Activated CD4-positive, CD25-positive, alpha-beta regulatory T cell treated with anti-CD3 and anti-CD28 coated beads, Interleukin-2, amount 50 U/mL, for 72 hours (primary cell): ENCODE measurements around the gene PATE3.

ENCODE experiments used
- DNase-seq: peaks from one replicate; pipeline ENCODE4 v3.0.0; 2021

PATE3 gene

GRCh38 chr11:125787827-125788226 is at the start of gene PATE3:
Gene PATE3, plus strand, starts transcription at chr11:125788127. Its CDS starts 25 bp downstream, at chr11:125788152.
- no peak for DNase-seq

GRCh38 chr11:125740617-125741016 is 47.3 kb upstream of the PATE3 start:
- no peak for DNase-seq

- DNase-seq: no peak
Observed at GRCh38 chr11:125743681-125744080, 44.2 kb upstream of the PATE3 start.

- DNase-seq: no peak
Observed at GRCh38 chr11:125745979-125746378, 41.9 kb upstream of the PATE3 start, which contains the start of gene PATE1. Gene PATE1, plus strand, starts transcription at chr11:125746279. Its CDS starts 26 bp downstream, at chr11:125746305.

GRCh38 chr11:125750629-125751028 is 37.3 kb upstream of the PATE3 start:
- no peak for DNase-seq

GRCh38 chr11:125756050-125756449 is 31.9 kb upstream of the PATE3 start:
- no peak for DNase-seq

GRCh38 chr11:125762445-125762844 is 25.5 kb upstream of the PATE3 start:
- no peak for DNase-seq

- DNase-seq: no peak
Observed at GRCh38 chr11:125763483-125763882, 24.4 kb upstream of the PATE3 start.

GRCh38 chr11:125766251-125766650 is 21.7 kb upstream of the PATE3 start:
- DNase-seq: no peak

GRCh38 chr11:125768336-125769046 is 19.4 kb upstream of the PATE3 start:
- no peak for DNase-seq

- no peak for DNase-seq
Observed at GRCh38 chr11:125770583-125770982, 17.3 kb upstream of the PATE3 start.

GRCh38 chr11:125772834-125773505 is 15.0 kb upstream of the PATE3 start:
- DNase-seq: no peak

- no peak for DNase-seq
Observed at GRCh38 chr11:125773516-125773915, 14.4 kb upstream of the PATE3 start.

GRCh38 chr11:125777309-125777708 is 10.6 kb upstream of the PATE3 start:
- no peak for DNase-seq

GRCh38 chr11:125778728-125779127 is 9.2 kb upstream of the PATE3 start, which contains the start of gene PATE2:
Gene PATE2, minus strand, starts transcription at chr11:125778828. Its CDS starts 55 bp downstream, at chr11:125778773.
- no peak for DNase-seq

GRCh38 chr11:125784678-125785077 is 3.2 kb upstream of the PATE3 start:
- DNase-seq: no peak

- no peak for DNase-seq
Observed at GRCh38 chr11:125790825-125791224, 2.9 kb downstream of the PATE3 start.

- no peak for DNase-seq
Observed at GRCh38 chr11:125797641-125798040, 9.7 kb downstream of the PATE3 start.

- DNase-seq: no peak
Observed at GRCh38 chr11:125799808-125800207, 11.9 kb downstream of the PATE3 start.

- DNase-seq: no peak
Observed at GRCh38 chr11:125802387-125802786, 14.5 kb downstream of the PATE3 start.

GRCh38 chr11:125807909-125808308 is 20.0 kb downstream of the PATE3 start:
- DNase-seq: no peak

GRCh38 chr11:125833016-125833415 is 45.1 kb downstream of the PATE3 start, which contains the start of gene PATE4:
Gene PATE4, plus strand, starts transcription at chr11:125833316. Its CDS starts 44 bp downstream, at chr11:125833360.
- DNase-seq: no peak

GRCh38 chr11:125835748-125836147 is 47.8 kb downstream of the PATE3 start:
- no peak for DNase-seq
